Heart left ventricle (tissue), 16 donors: ENCODE results near the gene B4GAT1. TPM values are rescaled to one million over a fixed set of nuclear protein-coding genes. Genes with fewer than 3 reads are reported as not detected.

ENCODE experiments used
- ATAC-seq, 4 donors: fragments of 200-7000 bp; cut with Tn5 transposase; one replicate each; pipeline ENCODE4 v1.9.1; 2020 to 2022; ENCODE audit warnings: moderate library complexity in 4 of 4, mild to moderate bottlenecking in 3 of 4, moderate number of reproducible peaks in 1 of 4
- DNase-seq, 5 donors: peaks; one replicate each; pipeline ENCODE4 v3.0.0-alpha.2; 2020
- H3K27ac ChIP-seq, 12 donors: fragments of 200-600 bp; sonication (generic) in 4 of 12; one replicate each; pipeline versions ENCODE4 v1.5.0 to v1.8.0; 2016 to 2022; ENCODE audit warnings: mild to moderate bottlenecking in 2 of 12
- H3K27me3 ChIP-seq, 9 donors: fragments of 200-600 bp; sonication (generic) in 2 of 9; one replicate each; pipeline versions ENCODE4 v1.5.1 to v1.8.0; 2016 to 2022; ENCODE audit warnings: mild to moderate bottlenecking in 3 of 9
- H3K36me3 ChIP-seq, 9 donors: fragments of 200-600 bp; sonication (generic) in 2 of 9; one replicate each; pipeline versions ENCODE4 v1.5.0 to v1.8.0; 2018 to 2022; ENCODE audit warnings: mild to moderate bottlenecking in 2 of 9
- H3K4me1 ChIP-seq, 12 donors: fragments of 200-600 bp; sonication (generic) in 4 of 12; one replicate each; pipeline versions ENCODE4 v1.5.0 to v1.8.0; 2016 to 2022; ENCODE audit warnings: mild to moderate bottlenecking in 3 of 12
- H3K4me3 ChIP-seq, 12 donors: fragments of 200-600 bp; sonication (generic) in 4 of 12; one replicate each; pipeline versions ENCODE4 v1.5.0 to v1.8.0; 2017 to 2022; ENCODE audit warnings: mild to moderate bottlenecking in 9 of 12, moderate library complexity in 4 of 12
- H3K9me3 ChIP-seq, 12 donors: fragments of 200-600 bp; sonication (generic) in 4 of 12; one replicate each; pipeline versions ENCODE4 v1.5.0 to v1.8.0; 2016 to 2022; ENCODE audit warnings: mild to moderate bottlenecking in 1 of 12
- CTCF ChIP-seq, 12 donors: fragments of 200-600 bp; sonication (generic) in 4 of 12; IDR thresholded peaks; one replicate each; pipeline versions ENCODE4 v1.5.0 to v1.8.0; 2018 to 2022; ENCODE audit warnings: antibody characterized with exemption in 12 of 12, mild to moderate bottlenecking in 5 of 12
- POLR2A ChIP-seq, 2 donors: fragments of 450-650 bp; IDR thresholded peaks; one replicate each; pipeline ENCODE4 v1.6.1; 2017; ENCODE audit warnings: antibody characterized with exemption in 2 of 2, mild to moderate bottlenecking in 2 of 2, moderate library complexity in 2 of 2
- WGBS, 4 donors: extraction: QIAGEN DNeasy Blood & Tissue Kit in 2 of 4; methylation state at CpG; one replicate each; pipeline versions ENCODE4 v1.1.5 to v1.1.7; 2013 to 2018; 5-methylcytosine and 5-hydroxymethylcytosine counted together
- intact Hi-C, 10 donors: fragments of 100-400 bp; cut with DNase I; formaldehyde crosslinking; loops; one replicate each; pipeline versions ENCODE4 v1.11.1 to v1.14.2; 2022
- polyA plus RNA-seq, 2 donors: library from polyadenylated mRNA; stranded (reverse); fragments of 200-250 nt; gene quantifications; one replicate each; pipeline ENCODE4 v1.2.3, GENCODE V29; 2013
- total RNA-seq, 9 donors: library from RNA; depleted of rRNA in 2 of 9; stranded (reverse); fragments of >200 nt in 2 of 9; fragmentation: NEBNext Ultra II Directional in 3 of 9; extraction: Animal tissue kit (Norgen Biotek cat#: 25700) in 3 of 9; gene quantifications; one replicate each; pipeline versions ENCODE4 v1.1.0 to v1.2.4, GENCODE V29; 2016 to 2023
- donor health status: ischemic (EF 13 %, LVEDD 7.1; RV severe dilation, severe dysfunction).
- donor health status: healthy with polysubstance abuse.
- donor health status: DM: no; HTN: yes; CAD: no.
- donor health status: DM: no; HTN: no; CAD: no.
- donor health status: ischemic (EF 25% LVEDD 6.9; RV normal size, moderate dysfunction).
- donor health status: ischemic (EF 25% LVEDD 5.7; RV mildly dilated, moderate dysfunction).
- donor health status: healthy.
- donor health status: DM: yes; HTN: yes; CAD: no.
- donor health status: ischemic (EF 35%, LVEDD 5.7; RV mildly dilated, moderate dysfunction).
- donor health status: nonischemic (EF 11% LVEDD 7.7; RV severe dilation, severe dysfunction).
- donor health status: DM: yes; HTN: yes; CAD: no.
- donor health status: PGD.
- donor health status: ischemic (EF 29% LVEDD 5.4; RV normal size, mild dysfunction).
- donor health status: nonischemic (EF 23%, LVEDD 6.1; RV moderate dilation, normal function).

Gene B4GAT1
- total and polyA plus RNA-seq, 11 donors: 37.2 to 109 (median 52.3) TPM

DNA sequence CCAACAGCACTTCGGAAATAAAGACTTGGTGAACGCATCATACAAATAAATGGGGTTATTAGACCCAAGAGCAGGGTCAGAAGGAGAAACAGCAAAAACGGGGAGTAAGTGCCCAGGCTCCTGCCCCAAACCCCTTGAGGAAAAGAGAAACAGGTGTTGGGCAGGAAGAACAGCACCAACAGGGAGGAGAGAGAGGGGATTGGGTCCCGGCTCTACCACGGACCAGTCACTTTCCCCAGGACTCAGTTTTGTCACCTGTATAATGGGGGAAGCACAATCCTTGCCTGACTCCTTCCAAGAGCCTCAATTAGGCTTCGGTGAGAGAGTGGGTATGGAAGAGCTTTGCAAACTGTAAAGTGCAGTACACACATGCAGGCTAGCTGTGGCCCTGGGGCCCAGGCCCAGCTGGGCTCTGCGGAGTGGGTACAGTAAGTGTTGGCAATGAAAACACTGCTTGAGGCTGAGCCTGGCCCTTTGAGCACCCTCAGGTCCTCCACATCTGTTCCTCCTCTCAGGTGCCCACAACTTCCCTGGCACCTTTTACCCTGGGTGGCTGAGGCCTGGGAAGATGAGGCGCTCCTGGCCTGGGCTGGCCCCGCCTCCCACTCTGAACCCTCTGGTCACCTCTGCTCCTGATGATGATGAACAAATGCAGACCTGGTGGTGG is 15.2 kb upstream of the B4GAT1 start:
- Histone ChIP-seq H3K27me3 (no peaks in the 10 kb centered on the region), H3K4me3 (no peak overlapping the region), H3K36me3 (peaks cover 0 to 4% (median 0%) of the 10 kb centered on the region in 9 donors), H3K4me1 (peaks cover 0 to 13% (median 0%) of the 10 kb centered on the region in 12 donors), H3K9me3 (no peaks in the 10 kb centered on the region), H3K27ac (peak overlapping the region in 1 of 12 donors; percentile 26)
- DNase-seq (peak in 1 of 5 donors; percentile 33), ATAC-seq (no peak)
- WGBS, 4 donors: 79 to 89% (median 85%) methylated on average over 8 to 9 of the region's 9 CpGs
- intact Hi-C loops: no loop called here
- TF ChIP-seq CTCF (IDR thresholded peaks at IDR 0.05): no peak
- TF ChIP-seq POLR2A (IDR thresholded peaks at IDR 0.05): no peak

DNA sequence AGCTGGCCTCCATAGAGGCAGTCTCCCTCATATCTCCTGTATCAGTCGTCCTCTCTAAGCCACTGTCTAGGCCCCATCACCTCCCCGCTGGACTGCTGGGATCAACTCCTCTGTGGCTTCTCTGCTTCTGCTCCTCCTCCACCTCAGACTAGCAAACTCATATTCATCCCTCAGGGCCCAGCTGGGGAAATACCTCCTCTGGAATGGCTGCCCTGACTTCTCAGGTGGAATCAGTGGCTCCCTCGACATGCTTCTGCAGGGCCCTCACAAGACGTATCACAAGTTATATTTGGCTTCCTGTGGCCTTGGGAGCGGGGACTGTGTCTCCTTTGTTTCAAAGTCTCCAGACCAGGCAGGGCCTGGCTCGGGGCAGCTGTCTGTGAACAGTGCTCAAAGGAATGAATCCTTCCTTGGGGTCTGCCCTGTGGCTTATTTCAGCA is 14.1 kb upstream of the B4GAT1 start:
- ATAC-seq: no peak
- TF ChIP-seq POLR2A (IDR thresholded peaks at IDR 0.05) (no peak), CTCF (IDR thresholded peaks at IDR 0.05) (no peak)
- Histone ChIP-seq H3K9me3 (no peaks in the 10 kb centered on the region), H3K27me3 (no peaks in the 10 kb centered on the region), H3K27ac (no peak overlapping the region), H3K4me1 (peaks cover 0 to 13% (median 0%) of the 10 kb centered on the region in 12 donors), H3K36me3 (no peaks in the 10 kb centered on the region), H3K4me3 (no peak overlapping the region)
- intact Hi-C loops: no loop called here
- peak in 1 of 5 donors; percentile 37 for DNase-seq
- 70 to 82% (median 77%) methylated on average over 6 of the region's 6 CpGs for WGBS, 4 donors

DNA sequence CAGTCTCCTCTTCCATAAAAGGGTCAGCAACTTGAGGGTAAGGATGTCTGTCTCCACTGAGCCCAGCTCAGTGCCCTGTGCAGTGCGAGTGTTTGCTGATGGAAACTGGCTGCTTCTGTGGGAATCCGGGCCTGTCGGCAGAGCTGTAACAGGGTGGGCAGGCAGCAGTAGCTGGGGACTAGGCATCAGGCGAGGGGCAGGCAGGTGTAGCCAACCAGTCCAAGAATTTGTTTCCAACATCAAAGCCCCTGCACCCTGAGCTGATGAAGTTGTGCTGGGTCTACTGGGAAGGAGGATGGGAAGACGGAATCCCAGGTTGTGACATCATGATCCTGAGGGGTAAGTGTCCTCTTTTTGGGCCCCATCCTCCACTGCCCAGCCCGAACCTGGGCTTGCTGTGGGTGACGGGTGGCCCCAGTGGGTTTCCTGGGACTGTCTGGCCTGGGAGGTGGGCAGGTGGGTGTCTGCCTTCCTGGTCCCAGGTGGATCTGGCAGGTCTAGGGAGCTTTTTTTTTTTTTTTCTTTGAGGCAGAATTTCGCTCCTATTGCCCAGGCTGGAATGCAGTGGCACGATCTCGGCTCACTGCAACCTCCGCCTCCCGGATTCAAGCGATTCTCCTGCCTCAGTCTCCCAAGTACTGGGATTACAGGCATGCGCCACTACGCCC is 13.1 kb upstream of the B4GAT1 start:
- H3K4me1 ChIP-seq: peaks cover 0 to 13% (median 0%) of the 10 kb centered on the region in 12 donors
- ATAC-seq: peak in 1 of 4 donors; percentile 2
- WGBS, 4 donors: 90 to 95% (median 93%) methylated on average over 15 of the region's 15 CpGs

More for the DNA sequence above, 13.1 kb upstream of the B4GAT1 start:
- peak in 1 of 5 donors; percentile 33 for DNase-seq
- no peaks in the 10 kb centered on the region for H3K27me3 ChIP-seq
- TF ChIP-seq POLR2A (IDR thresholded peaks at IDR 0.05): no peak
- no peak for TF ChIP-seq CTCF (IDR thresholded peaks at IDR 0.05)
- H3K36me3 ChIP-seq: no peaks in the 10 kb centered on the region
- H3K4me3 ChIP-seq: no peak overlapping the region
- no peak overlapping the region for H3K27ac ChIP-seq
- H3K9me3 ChIP-seq: no peaks in the 10 kb centered on the region
- intact Hi-C loops: no loop called here
